GM18526 (cell line): Measurements from ENCODE around the gene CLMP.

Source experiments
- POLR2A ChIP-seq: IDR thresholded peaks from 3 replicates; pipeline ENCODE4 v1.6.1; 2011; ENCODE audit not compliant: insufficient read length; ENCODE audit errors: extremely low read depth

CLMP gene

GRCh38 chr11:123168241-123168640, 26.8 kb downstream of the CLMP start:
- no peak for TF ChIP-seq POLR2A

- no peak for TF ChIP-seq POLR2A
Observed at GRCh38 chr11:123166071-123166559, 28.9 kb downstream of the CLMP start.

- no peak for TF ChIP-seq POLR2A
Observed at GRCh38 chr11:123164732-123165450, 30.2 kb downstream of the CLMP start.

GRCh38 chr11:123163621-123164020, 31.4 kb downstream of the CLMP start:
- no peak for TF ChIP-seq POLR2A

GRCh38 chr11:123161376-123162030, 33.5 kb downstream of the CLMP start:
- TF ChIP-seq POLR2A: no peak

- no peak for TF ChIP-seq POLR2A
Observed at GRCh38 chr11:123159183-123159857, 35.7 kb downstream of the CLMP start.

GRCh38 chr11:123158033-123159003, 36.7 kb downstream of the CLMP start:
- no peak for TF ChIP-seq POLR2A

GRCh38 chr11:123152951-123153350, 42.1 kb downstream of the CLMP start:
- no peak for TF ChIP-seq POLR2A

GRCh38 chr11:123151796-123152195, 43.3 kb downstream of the CLMP start:
- TF ChIP-seq POLR2A: no peak

GRCh38 chr11:123151366-123151765, 43.7 kb downstream of the CLMP start:
- TF ChIP-seq POLR2A: no peak

- no peak for TF ChIP-seq POLR2A
Observed at GRCh38 chr11:123150882-123151281, 44.2 kb downstream of the CLMP start.

- no peak for TF ChIP-seq POLR2A
Observed at GRCh38 chr11:123148965-123149364, 46.1 kb downstream of the CLMP start.

- no peak for TF ChIP-seq POLR2A
Observed at GRCh38 chr11:123145661-123146060, 49.4 kb downstream of the CLMP start.

GRCh38 chr11:123145220-123145619, 49.8 kb downstream of the CLMP start:
- no peak for TF ChIP-seq POLR2A

GRCh38 chr11:123144707-123145106, 50.3 kb downstream of the CLMP start:
- no peak for TF ChIP-seq POLR2A
